HFF-Myc (cell line): Measurements from ENCODE around the gene EDEM1.

Source experiments
- DNase-seq: peaks from one replicate; pipeline ENCODE4 v3.0.0-alpha.2; 2011; ENCODE audit warnings: low read depth; ENCODE audit errors: extremely low read depth
- H3K4me3 ChIP-seq: replicated peaks from 2 replicates; pipeline ENCODE4 v1.5.1; 2011; ENCODE audit warnings: low read depth, mild to moderate bottlenecking, control low read depth, low read length
- TF ChIP-seq, protein P1 (sequence below): IDR thresholded peaks from 2 replicates; pipeline ENCODE4 v1.5.1; 2012; ENCODE audit warnings: mild to moderate bottlenecking, low read depth, low read length, control low read depth; ENCODE audit errors: missing control alignments

Gene EDEM1

DNA sequence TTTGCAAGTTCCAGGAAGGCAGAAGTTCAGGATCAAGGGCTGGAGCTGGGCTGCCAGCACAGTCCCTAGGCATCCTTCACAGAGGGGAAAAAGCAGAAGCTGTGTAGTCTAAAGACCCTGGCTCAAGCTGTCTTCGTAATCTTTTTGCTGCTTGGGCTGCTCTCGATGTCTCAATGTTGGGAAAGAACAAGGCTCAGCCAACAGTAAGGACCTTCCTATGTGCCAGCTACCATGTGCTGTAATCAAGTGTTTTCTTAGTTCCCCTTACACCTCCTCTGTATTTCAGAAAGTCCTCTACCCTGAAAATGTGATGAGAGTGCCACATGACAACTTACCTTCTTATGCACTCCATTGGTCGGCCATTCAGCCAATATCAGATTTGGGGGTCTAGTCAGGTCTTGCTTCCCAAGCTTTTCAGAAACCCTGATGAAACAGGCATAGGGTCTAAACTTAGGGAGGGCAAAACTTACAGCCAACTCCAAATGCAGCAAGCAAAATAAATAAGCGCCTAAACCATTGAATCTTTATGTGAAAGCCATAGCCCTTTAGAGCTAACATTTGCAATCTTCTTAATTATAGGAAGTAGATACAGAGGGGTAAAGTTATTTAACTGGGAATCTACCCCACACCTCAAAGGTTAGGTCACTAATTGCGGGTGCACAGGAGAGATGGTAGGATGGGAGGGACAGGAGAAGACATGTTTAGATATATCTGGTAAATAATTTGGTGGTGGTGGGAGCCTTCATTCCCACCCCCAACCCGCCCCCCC is 1.2 kb upstream of the EDEM1 start:
- DNase-seq, result no peak
- TF ChIP-seq, protein P1, sequence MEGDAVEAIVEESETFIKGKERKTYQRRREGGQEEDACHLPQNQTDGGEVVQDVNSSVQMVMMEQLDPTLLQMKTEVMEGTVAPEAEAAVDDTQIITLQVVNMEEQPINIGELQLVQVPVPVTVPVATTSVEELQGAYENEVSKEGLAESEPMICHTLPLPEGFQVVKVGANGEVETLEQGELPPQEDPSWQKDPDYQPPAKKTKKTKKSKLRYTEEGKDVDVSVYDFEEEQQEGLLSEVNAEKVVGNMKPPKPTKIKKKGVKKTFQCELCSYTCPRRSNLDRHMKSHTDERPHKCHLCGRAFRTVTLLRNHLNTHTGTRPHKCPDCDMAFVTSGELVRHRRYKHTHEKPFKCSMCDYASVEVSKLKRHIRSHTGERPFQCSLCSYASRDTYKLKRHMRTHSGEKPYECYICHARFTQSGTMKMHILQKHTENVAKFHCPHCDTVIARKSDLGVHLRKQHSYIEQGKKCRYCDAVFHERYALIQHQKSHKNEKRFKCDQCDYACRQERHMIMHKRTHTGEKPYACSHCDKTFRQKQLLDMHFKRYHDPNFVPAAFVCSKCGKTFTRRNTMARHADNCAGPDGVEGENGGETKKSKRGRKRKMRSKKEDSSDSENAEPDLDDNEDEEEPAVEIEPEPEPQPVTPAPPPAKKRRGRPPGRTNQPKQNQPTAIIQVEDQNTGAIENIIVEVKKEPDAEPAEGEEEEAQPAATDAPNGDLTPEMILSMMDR, result no peak
- H3K4me3 ChIP-seq, result peak overlapping the region; percentile 95

DNA sequence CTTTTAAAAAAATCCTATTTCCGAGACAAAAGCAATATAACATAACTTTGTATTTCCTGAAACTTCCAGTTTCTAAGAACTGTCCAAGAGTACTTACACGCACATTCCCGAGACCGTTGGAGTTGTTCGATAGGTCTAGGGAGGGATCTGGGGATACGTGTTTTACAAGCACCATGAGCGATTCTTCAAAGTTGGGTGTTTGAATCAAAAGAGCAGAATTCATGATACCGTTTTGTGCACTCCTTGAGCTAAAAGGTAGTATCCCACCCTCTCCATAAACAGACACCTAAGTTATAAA is 700 bp upstream of the EDEM1 start:
- no peak for DNase-seq
- TF ChIP-seq, protein P1, result no peak
- peak overlapping the region; percentile 95 for H3K4me3 ChIP-seq

- TF ChIP-seq, protein P1, result no peak
- no peak for DNase-seq
Observed at GRCh38 chr3:5187920-5188418, 462 bp downstream of the EDEM1 start.

DNA sequence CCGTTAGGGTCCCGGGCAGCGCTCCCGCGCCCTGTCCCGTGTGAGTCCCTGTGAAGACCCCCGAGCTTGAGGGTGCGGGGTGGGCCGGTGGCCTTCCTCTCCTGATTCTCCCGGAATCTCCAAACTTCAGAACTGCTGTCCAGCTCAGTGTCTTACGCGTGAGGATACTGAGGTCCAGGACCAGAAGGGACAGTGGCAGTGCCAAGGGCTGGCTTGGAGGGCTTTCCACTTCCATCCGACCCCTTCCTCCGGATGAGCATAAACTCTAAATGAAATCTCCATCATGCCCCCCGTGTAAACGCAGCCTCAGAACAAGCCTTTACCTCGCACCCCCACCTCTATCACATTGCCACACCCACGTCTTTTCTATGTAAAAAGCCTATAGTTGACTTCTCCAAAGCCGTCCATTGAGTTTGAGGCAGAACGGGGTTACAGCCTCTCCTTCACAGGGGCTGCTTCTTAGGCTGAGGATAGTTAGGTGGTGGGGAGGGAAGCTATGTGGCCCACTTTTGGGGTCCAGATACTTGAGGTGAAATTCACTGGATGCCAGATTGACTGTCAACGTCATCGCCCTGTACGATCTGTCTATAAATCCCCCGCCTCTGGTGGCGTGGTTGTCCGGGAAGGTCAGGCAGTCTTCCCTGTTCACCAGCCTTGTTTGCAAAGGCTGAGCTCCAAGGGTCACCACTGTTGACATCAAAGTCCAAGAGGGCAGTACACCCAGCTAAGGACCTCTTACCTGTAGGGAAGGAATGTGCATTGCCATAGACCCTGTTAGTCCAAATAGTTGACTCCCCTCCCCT is 1.1 kb downstream of the EDEM1 start:
- TF ChIP-seq, protein P1, result no peak
- no peak for DNase-seq

More at GRCh38 chr3:5187920-5188418, 462 bp downstream of the EDEM1 start:
- peak overlapping the region; percentile 95 for H3K4me3 ChIP-seq

GRCh38 chr3:5190147-5190791 is 2.8 kb downstream of the EDEM1 start:
- TF ChIP-seq, protein P1, result no peak
- no peak overlapping the region for H3K4me3 ChIP-seq

More for the DNA sequence above, 1.1 kb downstream of the EDEM1 start:
- H3K4me3 ChIP-seq, result peak overlapping the region; percentile 95

DNA sequence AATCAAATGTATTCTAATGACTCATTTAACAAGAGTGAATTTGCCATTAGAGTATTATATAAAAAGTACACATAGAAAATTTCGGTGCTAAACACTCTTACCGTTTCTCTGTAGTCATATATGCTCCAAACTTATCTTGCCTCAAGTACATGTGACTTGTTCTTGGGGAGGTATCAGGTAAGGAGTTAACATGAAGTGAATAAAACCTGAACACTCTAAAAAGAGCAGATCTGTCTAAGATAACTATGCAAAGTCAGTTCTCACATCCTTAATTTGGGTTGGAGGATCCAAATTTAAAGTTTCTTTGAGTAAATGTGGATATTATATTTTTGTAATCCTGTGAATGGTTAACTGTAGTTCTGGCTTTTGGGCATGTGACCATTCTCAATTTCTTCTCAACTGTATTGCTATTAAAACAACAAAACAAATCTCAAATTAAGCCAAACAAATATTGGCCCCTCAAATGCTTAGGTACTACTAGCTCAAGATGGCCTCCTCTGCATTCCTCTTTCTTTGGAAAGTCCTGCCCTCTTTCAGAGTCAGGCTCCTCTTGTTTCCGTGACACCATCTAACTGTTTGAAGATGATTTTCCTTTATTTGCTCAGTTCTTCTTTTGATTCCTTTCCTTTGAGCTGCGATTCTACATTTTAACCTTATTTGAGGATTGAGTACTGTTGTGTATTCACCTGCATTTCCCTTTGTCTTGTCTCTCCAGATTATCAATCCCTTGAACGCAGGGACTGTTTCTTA is 4.2 kb downstream of the EDEM1 start:
- TF ChIP-seq, protein P1, result no peak
- no peak for DNase-seq
- no peak overlapping the region for H3K4me3 ChIP-seq

More at GRCh38 chr3:5190147-5190791, 2.8 kb downstream of the EDEM1 start:
- no peak for DNase-seq
